ENCODE results near the gene NRXN3.

NRXN3 gene

GRCh38 chr14:79021766-79022165 is 851.6 kb downstream of the NRXN3 start:
- TF ChIP-seq CTCF (IDR thresholded peaks at IDR 0.05; ENCODE audit: borderline replicate concordance, insufficient read depth, low read depth, low read length): no peak
- no peak overlapping the region for H3K4me3 ChIP-seq (ENCODE audit: low read depth, low read length)

GRCh38 chr14:79027138-79027537 is 857.0 kb downstream of the NRXN3 start:
- H3K4me3 ChIP-seq (ENCODE audit: low read depth, low read length): no peak overlapping the region
- TF ChIP-seq CTCF (IDR thresholded peaks at IDR 0.05; ENCODE audit: borderline replicate concordance, insufficient read depth, low read depth, low read length): no peak

GRCh38 chr14:79028281-79028680 is 858.1 kb downstream of the NRXN3 start:
- no peak for TF ChIP-seq CTCF (IDR thresholded peaks at IDR 0.05; ENCODE audit: borderline replicate concordance, insufficient read depth, low read depth, low read length)

GRCh38 chr14:79036441-79036840 is 866.3 kb downstream of the NRXN3 start:
- TF ChIP-seq CTCF (IDR thresholded peaks at IDR 0.05; ENCODE audit: borderline replicate concordance, insufficient read depth, low read depth, low read length): no peak
- no peak overlapping the region for H3K4me3 ChIP-seq (ENCODE audit: low read depth, low read length)

More at GRCh38 chr14:79028281-79028680, 858.1 kb downstream of the NRXN3 start:
- no peak overlapping the region for H3K4me3 ChIP-seq (ENCODE audit: low read depth, low read length)

- no peak for TF ChIP-seq CTCF (IDR thresholded peaks at IDR 0.05; ENCODE audit: borderline replicate concordance, insufficient read depth, low read depth, low read length)
- H3K4me3 ChIP-seq (ENCODE audit: low read depth, low read length): no peak overlapping the region
Observed at GRCh38 chr14:79037106-79037505, 866.9 kb downstream of the NRXN3 start.

- no peak for TF ChIP-seq CTCF (IDR thresholded peaks at IDR 0.05; ENCODE audit: borderline replicate concordance, insufficient read depth, low read depth, low read length)
- H3K4me3 ChIP-seq (ENCODE audit: low read depth, low read length): no peak overlapping the region
Observed at GRCh38 chr14:79037593-79037992, 867.4 kb downstream of the NRXN3 start.

- no peak for TF ChIP-seq CTCF (IDR thresholded peaks at IDR 0.05; ENCODE audit: borderline replicate concordance, insufficient read depth, low read depth, low read length)
- H3K4me3 ChIP-seq (ENCODE audit: low read depth, low read length): no peak overlapping the region
Observed at GRCh38 chr14:79040790-79041189, 870.6 kb downstream of the NRXN3 start.
